Measurements from ENCODE around the gene FBXO8. TPM values are rescaled to one million over a fixed set of nuclear protein-coding genes. Genes with fewer than 3 reads are reported as not detected.
A peak's percentile ranks its signal among the peaks of the same experiment; 100 is the strongest.

Gene FBXO8
- total RNA-seq, 1 experiment from 2014 or later, result 7.5 TPM

- TF ChIP-seq USF1 (CRISPR knock-in tag; IDR thresholded peaks at IDR 0.05), result no peak
- TF ChIP-seq IRF2 (CRISPR knock-in tag; IDR thresholded peaks at IDR 0.05; ENCODE audit: borderline replicate concordance, low read depth), result no peak
- no peak for TF ChIP-seq SMAD3 (CRISPR knock-in tag; IDR thresholded peaks at IDR 0.05; ENCODE audit: borderline replicate concordance)
These were observed 1.0 kb upstream of the FBXO8 start (continued) for GRCh38 chr4:174284487-174284886.

GRCh38 chr4:174282836-174283506 lies 496 bp downstream of the FBXO8 start:
- Mint-ChIP-seq H3K27me3 (ENCODE audit: low read depth) (no peaks in the 10 kb centered on the region), H3K36me3 (no peaks in the 10 kb centered on the region), H3K4me3 (peak overlapping the region; percentile 98), H3K4me1 (peaks cover 15% of the 10 kb centered on the region), H3K27ac (peak overlapping the region; percentile 100), H3K9me3 (no peaks in the 10 kb centered on the region)
- CTCF ChIA-PET, result no interaction called here
- ATAC-seq (peak; percentile 94), DNase-seq (ENCODE audit: low spot score) (peak; percentile 63)
- POLR2A ChIA-PET, result interaction anchor here (0.8 to 1.0 kb wide), 2 partner anchors 29 to 33 kb away, joined by 3 to 9 read pairs; no protein-coding TSS in a partner anchor
- TF ChIP-seq NFYB (CRISPR knock-in tag; conservative IDR thresholded peaks at IDR 0.05; ENCODE audit: low read depth), result peak; percentile 90
- no peak for TF ChIP-seq ATF3 (CRISPR knock-in tag; conservative IDR thresholded peaks at IDR 0.05)

- no peaks in the 10 kb centered on the region for H3K9me3 Mint-ChIP-seq
- no peaks in the 10 kb centered on the region for H3K36me3 Mint-ChIP-seq
- H3K27ac Mint-ChIP-seq, result no peak overlapping the region
- no peak for TF ChIP-seq KAT7 (CRISPR knock-in tag; IDR thresholded peaks at IDR 0.05; ENCODE audit: borderline replicate concordance)
- TF ChIP-seq OVOL2 (CRISPR knock-in tag; IDR thresholded peaks at IDR 0.05; ENCODE audit: borderline replicate concordance), result no peak
- no peak for TF ChIP-seq ETV6 (CRISPR knock-in tag; IDR thresholded peaks at IDR 0.05)
- TF ChIP-seq CTCF (IDR thresholded peaks at IDR 0.05), result no peak
- no peak for TF ChIP-seq ZNF423 (CRISPR knock-in tag; IDR thresholded peaks at IDR 0.05)
- TF ChIP-seq USF2 (CRISPR knock-in tag; IDR thresholded peaks at IDR 0.05), result no peak
- no peak for TF ChIP-seq CREB1 (CRISPR knock-in tag; IDR thresholded peaks at IDR 0.05)
- TF ChIP-seq IRF1 (CRISPR knock-in tag; IDR thresholded peaks at IDR 0.05), result no peak
- no peak for TF ChIP-seq ZNF512 (CRISPR knock-in tag; IDR thresholded peaks at IDR 0.05; ENCODE audit: borderline replicate concordance)
- no peak for TF ChIP-seq PRRX2 (CRISPR knock-in tag; IDR thresholded peaks at IDR 0.05)
- TF ChIP-seq NFYB (CRISPR knock-in tag; conservative IDR thresholded peaks at IDR 0.05; ENCODE audit: low read depth), result no peak
- H3K4me1 Mint-ChIP-seq, result peaks cover 15% of the 10 kb centered on the region
- ChIA-PET CTCF (no interaction called here), POLR2A (no interaction called here)
- H3K27me3 Mint-ChIP-seq (ENCODE audit: low read depth), result no peaks in the 10 kb centered on the region
- DNase-seq (ENCODE audit: low spot score) (no peak), ATAC-seq (no peak)
- H3K4me3 Mint-ChIP-seq, result peak overlapping the region; percentile 98
These were observed 1.6 kb downstream of the FBXO8 start for GRCh38 chr4:174281901-174282300.

Data from WTC11 (cell line).